Heart left ventricle (tissue), 16 donors: ENCODE data around the gene UGGT2. TPM values are rescaled to one million over a fixed set of nuclear protein-coding genes. Genes with fewer than 3 reads are reported as not detected.
"Not testable (repeated sequence)": the region's sequence is repeated elsewhere in the genome, so short reads cannot be mapped to it uniquely, and the experiment has no call there.

Source experiments
- ATAC-seq, 4 donors: fragments of 200-7000 bp; cut with Tn5 transposase; one replicate each; pipeline ENCODE4 v1.9.1; 2020 to 2022; ENCODE audit warnings: moderate library complexity in 4 of 4, mild to moderate bottlenecking in 3 of 4, moderate number of reproducible peaks in 1 of 4
- DNase-seq, 5 donors: peaks; one replicate each; pipeline ENCODE4 v3.0.0-alpha.2; 2020
- H3K27ac ChIP-seq, 12 donors: fragments of 200-600 bp; sonication (generic) in 4 of 12; one replicate each; pipeline versions ENCODE4 v1.5.0 to v1.8.0; 2016 to 2022; ENCODE audit warnings: mild to moderate bottlenecking in 2 of 12
- H3K27me3 ChIP-seq, 9 donors: fragments of 200-600 bp; sonication (generic) in 2 of 9; one replicate each; pipeline versions ENCODE4 v1.5.1 to v1.8.0; 2016 to 2022; ENCODE audit warnings: mild to moderate bottlenecking in 3 of 9
- H3K36me3 ChIP-seq, 9 donors: fragments of 200-600 bp; sonication (generic) in 2 of 9; one replicate each; pipeline versions ENCODE4 v1.5.0 to v1.8.0; 2018 to 2022; ENCODE audit warnings: mild to moderate bottlenecking in 2 of 9
- H3K4me1 ChIP-seq, 12 donors: fragments of 200-600 bp; sonication (generic) in 4 of 12; one replicate each; pipeline versions ENCODE4 v1.5.0 to v1.8.0; 2016 to 2022; ENCODE audit warnings: mild to moderate bottlenecking in 3 of 12
- H3K4me3 ChIP-seq, 12 donors: fragments of 200-600 bp; sonication (generic) in 4 of 12; one replicate each; pipeline versions ENCODE4 v1.5.0 to v1.8.0; 2017 to 2022; ENCODE audit warnings: mild to moderate bottlenecking in 9 of 12, moderate library complexity in 4 of 12
- H3K9me3 ChIP-seq, 12 donors: fragments of 200-600 bp; sonication (generic) in 4 of 12; one replicate each; pipeline versions ENCODE4 v1.5.0 to v1.8.0; 2016 to 2022; ENCODE audit warnings: mild to moderate bottlenecking in 1 of 12
- POLR2A ChIP-seq, 2 donors: fragments of 450-650 bp; IDR thresholded peaks; one replicate each; pipeline ENCODE4 v1.6.1; 2017; ENCODE audit warnings: antibody characterized with exemption in 2 of 2, mild to moderate bottlenecking in 2 of 2, moderate library complexity in 2 of 2
- WGBS, 4 donors: extraction: QIAGEN DNeasy Blood & Tissue Kit in 2 of 4; methylation state at CpG; one replicate each; pipeline versions ENCODE4 v1.1.5 to v1.1.7; 2013 to 2018; 5-methylcytosine and 5-hydroxymethylcytosine counted together
- intact Hi-C, 10 donors: fragments of 100-400 bp; cut with DNase I; formaldehyde crosslinking; loops; one replicate each; pipeline versions ENCODE4 v1.11.1 to v1.14.2; 2022
- polyA plus RNA-seq, 2 donors: library from polyadenylated mRNA; stranded (reverse); fragments of 200-250 nt; gene quantifications; one replicate each; pipeline ENCODE4 v1.2.3, GENCODE V29; 2013
- total RNA-seq, 9 donors: library from RNA; depleted of rRNA in 2 of 9; stranded (reverse); fragments of >200 nt in 2 of 9; fragmentation: NEBNext Ultra II Directional in 3 of 9; extraction: Animal tissue kit (Norgen Biotek cat#: 25700) in 3 of 9; gene quantifications; one replicate each; pipeline versions ENCODE4 v1.1.0 to v1.2.4, GENCODE V29; 2016 to 2023
- TF ChIP-seq, protein P1 (sequence below), 12 donors: fragments of 200-600 bp; sonication (generic) in 4 of 12; IDR thresholded peaks; one replicate each; pipeline versions ENCODE4 v1.5.0 to v1.8.0; 2018 to 2022; ENCODE audit warnings: antibody characterized with exemption in 12 of 12, mild to moderate bottlenecking in 5 of 12
- donor health status: ischemic (EF 13 %, LVEDD 7.1; RV severe dilation, severe dysfunction).
- donor health status: healthy with polysubstance abuse.
- donor health status: DM: no; HTN: yes; CAD: no.
- donor health status: DM: no; HTN: no; CAD: no.
- donor health status: ischemic (EF 25% LVEDD 6.9; RV normal size, moderate dysfunction).
- donor health status: ischemic (EF 25% LVEDD 5.7; RV mildly dilated, moderate dysfunction).
- donor health status: healthy.
- donor health status: DM: yes; HTN: yes; CAD: no.
- donor health status: ischemic (EF 35%, LVEDD 5.7; RV mildly dilated, moderate dysfunction).
- donor health status: nonischemic (EF 11% LVEDD 7.7; RV severe dilation, severe dysfunction).
- donor health status: DM: yes; HTN: yes; CAD: no.
- donor health status: PGD.
- donor health status: ischemic (EF 29% LVEDD 5.4; RV normal size, mild dysfunction).
- donor health status: nonischemic (EF 23%, LVEDD 6.1; RV moderate dilation, normal function).

UGGT2 gene
- total and polyA plus RNA-seq, 11 donors = 4.3 to 15.9 (median 13.3) TPM

DNA sequence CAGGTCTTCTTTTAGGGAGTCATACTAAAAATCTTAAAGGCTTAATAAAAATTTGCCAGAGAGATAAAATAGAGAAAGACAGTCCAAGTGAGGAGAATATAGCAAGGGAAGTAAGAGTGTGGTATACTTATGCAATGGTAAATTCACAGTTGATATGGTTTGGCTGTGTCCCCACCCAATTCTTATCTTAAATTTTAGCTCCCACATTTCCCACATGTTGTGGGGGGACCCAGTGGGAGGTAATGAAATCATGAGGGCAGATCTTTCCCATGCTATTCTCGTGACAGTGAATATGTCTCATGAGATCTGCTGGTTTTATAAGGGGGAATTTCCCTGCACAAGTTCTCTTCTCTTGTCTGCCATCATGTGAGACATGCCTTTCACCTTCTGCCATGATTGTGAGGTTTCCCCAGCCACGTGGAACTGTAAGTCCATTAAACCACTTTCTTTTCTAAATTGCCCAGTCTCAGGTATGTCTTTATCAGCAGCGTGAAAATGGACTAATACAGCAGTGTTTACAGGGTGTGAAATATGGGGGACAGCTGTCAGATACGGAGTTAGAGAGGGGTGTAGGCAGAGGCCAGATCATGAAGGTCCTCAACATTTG, 115.4 kb downstream of the UGGT2 start:
- Histone ChIP-seq H3K36me3 (peaks cover 5 to 62% (median 42%) of the 10 kb centered on the region in 9 donors), H3K4me3 (no peak overlapping the region), H3K27ac (no peak overlapping the region), H3K4me1 (no peaks in the 10 kb centered on the region), H3K9me3 (peaks cover 0 to 18% (median 0%) of the 10 kb centered on the region in 12 donors), H3K27me3 (no peaks in the 10 kb centered on the region)
- intact Hi-C loops = no loop called here
- WGBS, 4 donors = 69 to 93% (median 91%) methylated on average over 4 of the region's 4 CpGs
- no peak for DNase-seq
- no peak for ATAC-seq
- no peak for TF ChIP-seq POLR2A (IDR thresholded peaks at IDR 0.05)
- TF ChIP-seq, protein P1, sequence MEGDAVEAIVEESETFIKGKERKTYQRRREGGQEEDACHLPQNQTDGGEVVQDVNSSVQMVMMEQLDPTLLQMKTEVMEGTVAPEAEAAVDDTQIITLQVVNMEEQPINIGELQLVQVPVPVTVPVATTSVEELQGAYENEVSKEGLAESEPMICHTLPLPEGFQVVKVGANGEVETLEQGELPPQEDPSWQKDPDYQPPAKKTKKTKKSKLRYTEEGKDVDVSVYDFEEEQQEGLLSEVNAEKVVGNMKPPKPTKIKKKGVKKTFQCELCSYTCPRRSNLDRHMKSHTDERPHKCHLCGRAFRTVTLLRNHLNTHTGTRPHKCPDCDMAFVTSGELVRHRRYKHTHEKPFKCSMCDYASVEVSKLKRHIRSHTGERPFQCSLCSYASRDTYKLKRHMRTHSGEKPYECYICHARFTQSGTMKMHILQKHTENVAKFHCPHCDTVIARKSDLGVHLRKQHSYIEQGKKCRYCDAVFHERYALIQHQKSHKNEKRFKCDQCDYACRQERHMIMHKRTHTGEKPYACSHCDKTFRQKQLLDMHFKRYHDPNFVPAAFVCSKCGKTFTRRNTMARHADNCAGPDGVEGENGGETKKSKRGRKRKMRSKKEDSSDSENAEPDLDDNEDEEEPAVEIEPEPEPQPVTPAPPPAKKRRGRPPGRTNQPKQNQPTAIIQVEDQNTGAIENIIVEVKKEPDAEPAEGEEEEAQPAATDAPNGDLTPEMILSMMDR (IDR thresholded peaks at IDR 0.05) = no peak

DNA sequence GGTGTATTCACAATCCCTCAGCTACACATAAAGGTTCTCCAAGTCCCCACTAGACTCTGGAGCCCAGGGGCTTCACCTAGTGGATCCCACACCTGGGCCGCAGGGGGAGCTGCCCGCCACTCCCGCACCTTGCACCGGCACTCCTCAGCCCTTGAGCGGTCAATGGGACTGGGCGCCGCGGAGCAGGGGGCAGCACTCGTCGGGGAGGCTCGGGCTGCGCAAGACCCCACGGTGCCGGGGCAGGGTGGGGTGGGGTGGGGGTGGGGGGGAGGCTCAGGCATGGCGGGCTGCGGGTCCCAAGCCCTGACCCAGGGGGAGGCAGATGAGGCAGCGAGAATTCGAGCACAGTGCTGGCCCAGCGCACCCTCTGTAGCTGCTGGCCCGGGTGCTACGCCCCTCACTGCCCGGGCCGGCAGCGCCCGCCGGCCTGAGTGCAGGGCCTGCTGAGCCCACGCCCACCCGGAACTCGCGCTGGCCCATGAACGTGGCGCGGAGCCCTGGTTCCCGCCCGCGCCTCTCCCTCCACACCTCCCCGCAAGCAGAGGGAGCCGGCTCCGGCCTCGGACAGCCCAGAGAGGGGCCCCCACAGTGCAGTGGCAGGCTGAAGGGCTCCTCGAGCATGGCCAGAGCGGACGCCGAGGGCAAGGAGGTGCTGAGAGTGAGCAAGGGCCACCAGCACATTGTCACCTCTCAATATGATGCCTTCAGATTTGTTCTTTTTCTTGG, 121.7 kb downstream of the UGGT2 start:
- intact Hi-C loops = no loop called here
- H3K27ac ChIP-seq = no peak overlapping the region
- no peak overlapping the region for H3K4me3 ChIP-seq
- WGBS, 4 donors = 91 to 98% (median 94%) methylated on average over 21 to 44 of the region's 44 CpGs
- DNase-seq (peak in 1 of 5 donors; percentile 51), ATAC-seq (no peak)
- H3K4me1 ChIP-seq = no peaks in the 10 kb centered on the region
- H3K36me3 ChIP-seq = peaks cover 3 to 25% (median 20%) of the 10 kb centered on the region in 9 donors
- peaks cover 0 to 54% (median 2%) of the 10 kb centered on the region in 12 donors for H3K9me3 ChIP-seq
- no peak for TF ChIP-seq POLR2A (IDR thresholded peaks at IDR 0.05)
- TF ChIP-seq, protein P1 (IDR thresholded peaks at IDR 0.05) = no peak
- no peaks in the 10 kb centered on the region for H3K27me3 ChIP-seq

DNA sequence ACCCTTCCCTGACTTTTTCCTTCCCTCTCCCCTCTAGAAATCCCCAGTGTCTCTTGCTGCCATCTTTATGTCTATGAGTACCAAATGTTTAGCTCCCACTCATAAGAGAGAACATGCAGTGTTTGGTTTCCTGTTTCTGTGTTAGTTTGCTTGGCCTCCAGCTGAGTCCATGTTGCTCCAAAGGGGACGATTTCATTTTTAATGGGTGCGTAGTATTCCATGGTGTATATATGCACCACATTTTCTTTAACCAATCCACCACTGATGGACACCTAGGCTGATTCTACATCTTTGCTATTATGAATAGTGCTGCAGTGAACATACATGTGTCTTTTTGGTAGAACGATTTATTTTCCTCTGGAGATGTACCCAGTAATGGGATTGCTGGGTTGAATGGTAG, 123.8 kb downstream of the UGGT2 start:
- H3K4me3 ChIP-seq = no peak overlapping the region
- no peak for TF ChIP-seq POLR2A (IDR thresholded peaks at IDR 0.05)
- TF ChIP-seq, protein P1 (IDR thresholded peaks at IDR 0.05) = no peak
- intact Hi-C loops = no loop called here
- DNase-seq (no peak), ATAC-seq (no peak)
- 96 to 99% (median 97%) methylated on average over 3 of the region's 3 CpGs for WGBS, 4 donors
- H3K4me1 ChIP-seq = peaks cover 0 to 5% (median 0%) of the 10 kb centered on the region in 12 donors
- peaks cover 0 to 14% (median 5%) of the 10 kb centered on the region in 9 donors for H3K36me3 ChIP-seq
- peaks cover 0 to 41% (median 2%) of the 10 kb centered on the region in 12 donors for H3K9me3 ChIP-seq
- no peaks in the 10 kb centered on the region for H3K27me3 ChIP-seq
- no peak overlapping the region for H3K27ac ChIP-seq

DNA sequence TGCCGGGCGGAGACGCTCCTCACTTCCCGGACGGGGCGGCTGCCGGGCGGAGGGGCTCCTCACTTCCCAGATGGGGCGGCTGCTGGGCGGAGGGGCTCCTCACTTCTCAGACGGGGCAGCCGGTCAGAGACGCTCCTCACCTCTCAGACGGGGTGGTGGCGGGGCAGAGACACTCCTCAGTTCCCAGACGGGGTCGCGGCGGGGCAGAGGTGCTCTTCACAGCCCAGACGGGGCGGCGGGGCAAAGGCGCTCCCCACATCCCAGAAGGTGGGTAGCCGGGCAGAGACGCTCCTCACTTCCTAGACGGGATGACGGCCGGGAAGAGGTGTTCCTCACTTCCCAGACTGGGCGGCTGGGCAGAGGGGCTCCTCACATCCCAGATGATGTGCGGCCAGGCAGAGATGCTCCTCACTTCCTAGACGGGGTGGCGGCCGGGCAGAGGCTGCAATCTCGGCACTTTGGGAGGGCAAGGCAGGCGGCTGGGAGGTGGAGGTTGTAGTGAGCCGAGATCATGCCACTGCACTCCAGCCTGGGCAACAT, 124.8 kb downstream of the UGGT2 start:
- ATAC-seq, H3K27me3 ChIP-seq, H3K4me1 ChIP-seq, intact Hi-C loops, H3K4me3 ChIP-seq, H3K27ac ChIP-seq: not testable (repeated sequence)
- peaks cover 0 to 12% (median 4%) of the 10 kb centered on the region in 9 donors for H3K36me3 ChIP-seq
- peaks cover 0 to 41% (median 2%) of the 10 kb centered on the region in 12 donors for H3K9me3 ChIP-seq
- peak in 1 of 5 donors; percentile 45 for DNase-seq
- WGBS, 4 donors = 89 to 96% (median 94%) methylated on average over 18 to 36 of the region's 36 CpGs
